DND-41 (cell line): Measurements from ENCODE around the gene SAC3D1.

Experiments
- ATAC-seq: fragments of 200-7000 bp; cut with Tn5 transposase; 3 replicates; pipeline ENCODE4 v1.9.1; 2021; ENCODE audit warnings: low read depth; ENCODE audit not compliant: insufficient read depth
- DNase-seq: peaks from one replicate; pipeline ENCODE4 v3.0.0-alpha.2; 2020
- H2AFZ ChIP-seq: 2 replicates; pipeline ENCODE4 v1.6.0; 2012; ENCODE audit warnings: low read depth, low read length
- H3K27ac ChIP-seq: 2 replicates; pipeline ENCODE4 v1.5.1; 2012; ENCODE audit warnings: low read length, inconsistent platforms
- H3K27me3 ChIP-seq: fragments of 200-600 bp; sonication (generic); 2 replicates; pipeline ENCODE4 v1.6.0; 2012; ENCODE audit warnings: low read length, mild to moderate bottlenecking, inconsistent platforms; ENCODE audit not compliant: insufficient read depth, poor library complexity
- H3K36me3 ChIP-seq: 2 replicates; pipeline ENCODE4 v1.5.1; 2012; ENCODE audit warnings: low read length, inconsistent platforms; ENCODE audit not compliant: insufficient read depth
- H3K4me1 ChIP-seq: 2 replicates; pipeline ENCODE4 v1.5.1; 2012; ENCODE audit warnings: mild to moderate bottlenecking, low read length; ENCODE audit not compliant: insufficient read depth
- H3K4me2 ChIP-seq: 2 replicates; pipeline ENCODE4 v1.6.0; 2012; ENCODE audit warnings: mild to moderate bottlenecking, moderate library complexity, low read length, inconsistent platforms; ENCODE audit not compliant: insufficient read depth
- H3K4me3 ChIP-seq, 2 experiments: fragments of 200-600 bp in 1 of 2; shearing (Covaris generic) in 1 of 2; 2 replicates each; pipeline ENCODE4 v1.5.1; 2012 to 2016; ENCODE audit warnings: inconsistent platforms in 2 of 2, low read length in 2 of 2, mild to moderate bottlenecking in 2 of 2, low read depth in 1 of 2, moderate library complexity in 1 of 2
- H3K79me2 ChIP-seq: 2 replicates; pipeline ENCODE4 v1.6.0; 2012; ENCODE audit warnings: low read length, inconsistent platforms; ENCODE audit not compliant: insufficient read depth
- H3K9ac ChIP-seq: 2 replicates; pipeline ENCODE4 v1.6.0; 2012; ENCODE audit warnings: low read depth, mild to moderate bottlenecking, inconsistent platforms, low read length, moderate library complexity
- H3K9me3 ChIP-seq: 2 replicates; pipeline ENCODE4 v1.5.1; 2012; ENCODE audit warnings: low read length, moderate library complexity, mild to moderate bottlenecking, inconsistent platforms; ENCODE audit not compliant: insufficient read depth, severe bottlenecking
- H4K20me1 ChIP-seq: 2 replicates; pipeline ENCODE4 v1.6.0; 2012; ENCODE audit warnings: low read length; ENCODE audit not compliant: insufficient read depth
- CTCF ChIP-seq: IDR thresholded peaks from 2 replicates; pipeline ENCODE4 v1.5.1; 2012; ENCODE audit warnings: borderline replicate concordance, low read length, moderate library complexity, mild to moderate bottlenecking; ENCODE audit not compliant: poor library complexity, severe bottlenecking; ENCODE audit errors: extremely low read depth
- EZH2 ChIP-seq: IDR thresholded peaks from 3 replicates; pipeline ENCODE4 v1.6.1; 2012; ENCODE audit warnings: borderline replicate concordance, low read depth, mild to moderate bottlenecking, moderate library complexity, low read length, inconsistent platforms; ENCODE audit not compliant: severe bottlenecking

Gene SAC3D1

GRCh38 chr11:65067446-65067845, 26.4 kb downstream of the SAC3D1 start:
- Histone ChIP-seq H3K4me3 (no peak overlapping the region), H2AFZ (no peak overlapping the region), H3K4me1 (no peaks in the 10 kb centered on the region), H4K20me1 (no peaks in the 10 kb centered on the region), H3K27ac (no peak overlapping the region), H3K4me2 (no peak overlapping the region), H3K27me3 (no peaks in the 10 kb centered on the region), H3K79me2 (no peaks in the 10 kb centered on the region), H3K9me3 (no peaks in the 10 kb centered on the region), H3K9ac (no peak overlapping the region), H3K36me3 (no peaks in the 10 kb centered on the region)
- no peak for ATAC-seq
- TF ChIP-seq EZH2 (no peak), CTCF (no peak)
- DNase-seq: no peak

- ATAC-seq (no peak), DNase-seq (no peak)
- Histone ChIP-seq H4K20me1 (no peaks in the 10 kb centered on the region), H3K4me1 (no peaks in the 10 kb centered on the region), H3K9me3 (no peaks in the 10 kb centered on the region), H3K27me3 (no peaks in the 10 kb centered on the region), H3K36me3 (no peaks in the 10 kb centered on the region), H2AFZ (no peak overlapping the region), H3K27ac (no peak overlapping the region), H3K4me3 (no peak overlapping the region), H3K9ac (no peak overlapping the region), H3K79me2 (no peaks in the 10 kb centered on the region), H3K4me2 (no peak overlapping the region)
- no peak for TF ChIP-seq CTCF
- no peak for TF ChIP-seq EZH2
These were observed 28.2 kb downstream of the SAC3D1 start for GRCh38 chr11:65069217-65069616.

- ATAC-seq: no peak
- peaks cover 14% of the 10 kb centered on the region for H3K36me3 ChIP-seq
- no peaks in the 10 kb centered on the region for H3K9me3 ChIP-seq
- no peak overlapping the region for H3K9ac ChIP-seq
- no peaks in the 10 kb centered on the region for H3K4me1 ChIP-seq
- no peak for TF ChIP-seq CTCF
- TF ChIP-seq EZH2: no peak
- H3K27ac ChIP-seq: no peak overlapping the region
- DNase-seq: no peak
- H3K4me2 ChIP-seq: no peak overlapping the region
- H2AFZ ChIP-seq: no peak overlapping the region
- no peaks in the 10 kb centered on the region for H3K27me3 ChIP-seq
- H4K20me1 ChIP-seq: peaks cover under 1% of the 10 kb centered on the region; the same call in 1 of the 2 replicates
- H3K79me2 ChIP-seq: no peaks in the 10 kb centered on the region
- no peak overlapping the region for H3K4me3 ChIP-seq
These were observed 31.1 kb downstream of the SAC3D1 start for GRCh38 chr11:65071907-65072630.

GRCh38 chr11:65072631-65072966, 31.6 kb downstream of the SAC3D1 start:
- no peak overlapping the region for H3K4me3 ChIP-seq
- H3K9ac ChIP-seq: no peak overlapping the region
- no peak overlapping the region for H2AFZ ChIP-seq
- peaks cover 2% of the 10 kb centered on the region for H3K79me2 ChIP-seq
- no peak overlapping the region for H3K27ac ChIP-seq
- peaks cover 4% of the 10 kb centered on the region; the same call in 1 of the 2 replicates for H3K4me1 ChIP-seq
- ATAC-seq (no peak), DNase-seq (no peak)
- peaks cover 19% of the 10 kb centered on the region for H3K36me3 ChIP-seq
- no peak overlapping the region for H3K4me2 ChIP-seq
- no peaks in the 10 kb centered on the region for H3K27me3 ChIP-seq
- peaks cover 6% of the 10 kb centered on the region for H4K20me1 ChIP-seq
- no peak for TF ChIP-seq CTCF
- TF ChIP-seq EZH2: no peak
- no peaks in the 10 kb centered on the region for H3K9me3 ChIP-seq
